Cardiac muscle cell (in vitro differentiated cells and primary cell): ENCODE measurements around the gene GALNT9. TPM values are rescaled to one million over a fixed set of nuclear protein-coding genes. Genes with fewer than 3 reads are reported as not detected.

Source experiments
- DNase-seq, 2 donors: peaks; one replicate each; pipeline versions ENCODE4 v3.0.0 to v3.0.0-alpha.2; 2010 to 2017; ENCODE audit warnings: low read depth in 1 of 2, low spot score in 1 of 2
- H3K27ac ChIP-seq: fragments of 200-600 bp; sonication (generic); 2 replicates; pipeline ENCODE4 v1.5.1; 2016
- H3K27me3 ChIP-seq: fragments of 200-600 bp; sonication (generic); 2 replicates; pipeline ENCODE4 v1.6.0; 2016; ENCODE audit warnings: control low read depth
- H3K36me3 ChIP-seq: fragments of 200-600 bp; sonication (generic); 2 replicates; pipeline ENCODE4 v1.5.1; 2016; ENCODE audit warnings: control low read depth
- H3K4me1 ChIP-seq: fragments of 200-600 bp; sonication (generic); 2 replicates; pipeline ENCODE4 v1.8.1; 2017; ENCODE audit warnings: low read depth, mild to moderate bottlenecking, mixed run types
- H3K4me3 ChIP-seq: fragments of 200-600 bp; sonication (generic); 2 replicates; pipeline ENCODE4 v1.5.1; 2016; ENCODE audit warnings: mild to moderate bottlenecking
- H3K9me3 ChIP-seq: fragments of 200-600 bp; sonication (generic); 2 replicates; pipeline ENCODE4 v1.5.1; 2017; ENCODE audit warnings: low read depth, mild to moderate bottlenecking, control low read depth
- CTCF ChIP-seq: IDR thresholded peaks from 2 replicates; pipeline ENCODE4 v1.5.1; 2012; ENCODE audit warnings: low read depth, mild to moderate bottlenecking, low read length
- polyA plus RNA-seq: library from polyadenylated mRNA; unstranded; fragments of >200 nt; fragmentation: Nextera tagmentation; extraction: Ambion mirVana; gene quantifications from 2 replicates; pipeline ENCODE4 v1.2.1, GENCODE V29; 2016
- total RNA-seq: library from RNA; depleted of rRNA; stranded (reverse); fragments of >200 nt; gene quantifications from 2 replicates; pipeline ENCODE4 v1.2.3, GENCODE V29; 2016

The GALNT9 gene
- total and polyA plus RNA-seq, 2 experiments from 2014 or later, result 0.42 to 0.45 TPM

- Histone ChIP-seq H3K9me3 (no peaks in the 10 kb centered on the region), H3K4me3 (no peak overlapping the region), H3K4me1 (no peaks in the 10 kb centered on the region), H3K27ac (no peak overlapping the region), H3K27me3 (peaks cover 10% of the 10 kb centered on the region), H3K36me3 (no peaks in the 10 kb centered on the region)
- DNase-seq, result no peak
- TF ChIP-seq CTCF, result no peak
Observed at GRCh38 chr12:132165584-132165983, 163.8 kb downstream of the GALNT9 start.

- Histone ChIP-seq H3K36me3 (no peaks in the 10 kb centered on the region), H3K27me3 (peaks cover 10% of the 10 kb centered on the region), H3K4me3 (no peak overlapping the region), H3K4me1 (no peaks in the 10 kb centered on the region), H3K9me3 (no peaks in the 10 kb centered on the region), H3K27ac (no peak overlapping the region)
- no peak for DNase-seq
- TF ChIP-seq CTCF, result no peak
Observed at GRCh38 chr12:132164426-132164825, 165.0 kb downstream of the GALNT9 start.

- Histone ChIP-seq H3K27ac (no peak overlapping the region), H3K27me3 (peaks cover 10% of the 10 kb centered on the region), H3K4me1 (no peaks in the 10 kb centered on the region), H3K36me3 (no peaks in the 10 kb centered on the region), H3K4me3 (no peak overlapping the region), H3K9me3 (no peaks in the 10 kb centered on the region)
- DNase-seq, result no peak
- TF ChIP-seq CTCF, result peak; percentile 24
Observed at GRCh38 chr12:132163911-132164288, 165.5 kb downstream of the GALNT9 start.

- Histone ChIP-seq H3K4me3 (no peak overlapping the region), H3K27ac (no peak overlapping the region), H3K4me1 (no peaks in the 10 kb centered on the region), H3K27me3 (peaks cover 10% of the 10 kb centered on the region), H3K36me3 (no peaks in the 10 kb centered on the region), H3K9me3 (no peaks in the 10 kb centered on the region)
- DNase-seq, result no peak
- no peak for TF ChIP-seq CTCF
Observed at GRCh38 chr12:132163041-132163910, 166.1 kb downstream of the GALNT9 start.

DNA sequence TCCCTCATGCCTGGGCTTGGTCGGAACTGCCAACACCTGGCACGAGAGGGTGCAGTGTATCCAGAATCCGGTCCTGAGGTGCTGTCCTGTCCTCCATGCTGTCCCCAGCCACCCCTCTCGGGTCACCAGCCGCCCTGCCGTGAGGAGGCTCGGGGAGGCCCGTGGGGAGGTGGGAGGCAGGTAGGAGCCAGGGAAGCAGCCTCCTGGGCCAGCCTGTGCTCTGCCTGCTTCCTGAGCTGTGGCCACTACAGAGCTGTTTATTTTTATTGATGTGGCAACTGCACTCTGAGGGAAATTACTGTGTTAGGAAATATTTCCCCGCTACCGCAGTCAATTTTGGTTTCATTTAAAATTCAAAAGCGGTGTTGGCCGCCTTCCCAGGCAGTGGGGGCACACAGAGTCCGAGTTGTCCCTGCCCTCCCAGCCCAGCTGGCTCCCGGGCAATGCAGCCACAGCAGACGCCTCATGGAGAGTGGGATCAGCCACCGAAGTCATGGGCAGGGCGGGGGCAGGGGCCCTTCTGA lies 166.8 kb downstream of the GALNT9 start:
- Histone ChIP-seq H3K36me3 (no peaks in the 10 kb centered on the region), H3K4me3 (no peak overlapping the region), H3K27ac (no peak overlapping the region), H3K27me3 (peaks cover 10% of the 10 kb centered on the region), H3K4me1 (no peaks in the 10 kb centered on the region), H3K9me3 (no peaks in the 10 kb centered on the region)
- TF ChIP-seq CTCF, result no peak
- peak in 1 of 2 donors; percentile 84 for DNase-seq
